Colon (tissue), 2 donors: ENCODE measurements around the gene FANCD2.
"Not testable (repeated sequence)": the region's sequence is repeated elsewhere in the genome, so short reads cannot be mapped to it uniquely, and the experiment has no call there.

Experiments
- FAIRE-seq: peaks from 2 replicates; lab custom pipeline; 2012; peaks lifted over from hg19 to GRCh38; lab: Jason Lieb, UNC
- donor health status: control.
- donor health status: control.

FANCD2 gene

GRCh38 chr3:10026084-10026890 lies at the start of gene FANCD2:
Gene FANCD2, plus strand, starts transcription at chr3:10026437. Its CDS starts 2,221 bp downstream, at chr3:10028658.
- FAIRE-seq: no peak

- FAIRE-seq: no peak
Observed at GRCh38 chr3:9976721-9977709, 49.2 kb upstream of the FANCD2 start.

- FAIRE-seq: no peak
Observed at GRCh38 chr3:9978710-9979305, 47.4 kb upstream of the FANCD2 start.

- FAIRE-seq: no peak
Observed at GRCh38 chr3:9980251-9980650, 46.0 kb upstream of the FANCD2 start.

GRCh38 chr3:9986230-9986725 lies 40.0 kb upstream of the FANCD2 start:
- FAIRE-seq: no peak

- no peak for FAIRE-seq
Observed at GRCh38 chr3:9994086-9994844, 32.0 kb upstream of the FANCD2 start.

GRCh38 chr3:10000686-10001085 lies 25.6 kb upstream of the FANCD2 start:
- no peak for FAIRE-seq

- no peak for FAIRE-seq
Observed at GRCh38 chr3:10002951-10003350, 23.3 kb upstream of the FANCD2 start.

GRCh38 chr3:10004506-10004905 lies 21.7 kb upstream of the FANCD2 start:
- FAIRE-seq: no peak

- no peak for FAIRE-seq
Observed at GRCh38 chr3:10004960-10005564, 21.2 kb upstream of the FANCD2 start.

GRCh38 chr3:10006048-10006761 lies 20.0 kb upstream of the FANCD2 start:
- no peak for FAIRE-seq

- no peak for FAIRE-seq
Observed at GRCh38 chr3:10006762-10007090, 19.5 kb upstream of the FANCD2 start.

GRCh38 chr3:10007126-10007782 lies 19.0 kb upstream of the FANCD2 start:
- no peak for FAIRE-seq

GRCh38 chr3:10008216-10008587 lies 18.0 kb upstream of the FANCD2 start:
- not testable (repeated sequence) for FAIRE-seq

- FAIRE-seq: no peak
Observed at GRCh38 chr3:10008588-10009344, 17.5 kb upstream of the FANCD2 start.

GRCh38 chr3:10010421-10010877 lies 15.8 kb upstream of the FANCD2 start:
- FAIRE-seq: no peak

GRCh38 chr3:10010878-10011465 lies 15.3 kb upstream of the FANCD2 start:
- FAIRE-seq: no peak

GRCh38 chr3:10011631-10012030 lies 14.6 kb upstream of the FANCD2 start:
- no peak for FAIRE-seq

GRCh38 chr3:10012106-10012505 lies 14.1 kb upstream of the FANCD2 start:
- FAIRE-seq: no peak
